Erythroblast (primary cell): ENCODE data around the gene IQCF2.

Source experiments
- GATA1 ChIP-seq: IDR thresholded peaks from 2 replicates; pipeline ENCODE4 v1.6.1; 2011; ENCODE audit warnings: low read depth, mild to moderate bottlenecking, control low read depth, low read length, moderate library complexity
- POLR2A ChIP-seq: IDR thresholded peaks from 2 replicates; pipeline ENCODE4 v1.6.1; 2011; ENCODE audit warnings: mild to moderate bottlenecking, low read length

DNA sequence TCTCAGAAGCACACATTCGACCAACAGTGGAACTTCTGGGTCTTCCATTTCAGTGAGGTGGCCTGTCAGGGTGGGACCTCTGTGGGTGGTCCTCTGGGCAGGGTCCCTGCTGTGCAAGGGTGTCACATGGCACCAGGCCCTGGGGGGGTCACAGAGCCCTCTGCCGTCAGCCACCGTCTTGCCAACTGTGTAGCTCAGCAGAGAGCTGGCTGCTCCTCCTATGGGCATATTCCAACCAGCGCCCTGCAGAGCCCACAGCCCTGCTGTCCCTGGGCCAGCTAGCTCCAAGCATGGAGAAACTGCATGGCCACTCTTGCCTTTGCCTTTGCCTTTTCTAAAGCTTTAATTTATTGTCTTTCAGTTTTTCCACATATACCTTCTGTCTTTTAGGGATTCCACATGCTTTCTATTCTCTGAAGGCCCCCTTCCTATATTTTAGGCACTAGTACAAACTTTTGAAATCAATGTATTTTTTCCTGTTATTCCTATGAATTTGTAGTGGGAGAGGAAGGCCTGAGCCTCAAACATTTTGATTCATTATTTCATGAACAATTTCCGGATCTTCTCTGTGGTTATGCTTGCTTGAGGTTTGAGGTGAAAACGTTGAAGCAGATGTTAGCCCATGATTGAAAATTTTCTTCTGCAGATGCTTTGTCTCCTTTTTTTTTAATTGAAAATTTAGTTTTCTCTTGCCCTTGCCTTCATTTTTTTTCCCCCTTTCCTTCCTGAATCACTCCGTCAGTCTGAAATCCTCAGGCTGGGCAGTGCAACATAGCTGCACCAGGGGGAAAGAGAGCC lies 30.0 kb downstream of the IQCF2 start:
- TF ChIP-seq POLR2A = no peak
- no peak for TF ChIP-seq GATA1
